IPS-NIHi7 (cell line): Measurements from ENCODE around the gene RNF141.

Source experiments
- DNase-seq: peaks from one replicate; pipeline ENCODE4 v3.0.0; 2012; ENCODE audit warnings: mixed read lengths; ENCODE audit errors: extremely low spot score

The RNF141 gene

DNA sequence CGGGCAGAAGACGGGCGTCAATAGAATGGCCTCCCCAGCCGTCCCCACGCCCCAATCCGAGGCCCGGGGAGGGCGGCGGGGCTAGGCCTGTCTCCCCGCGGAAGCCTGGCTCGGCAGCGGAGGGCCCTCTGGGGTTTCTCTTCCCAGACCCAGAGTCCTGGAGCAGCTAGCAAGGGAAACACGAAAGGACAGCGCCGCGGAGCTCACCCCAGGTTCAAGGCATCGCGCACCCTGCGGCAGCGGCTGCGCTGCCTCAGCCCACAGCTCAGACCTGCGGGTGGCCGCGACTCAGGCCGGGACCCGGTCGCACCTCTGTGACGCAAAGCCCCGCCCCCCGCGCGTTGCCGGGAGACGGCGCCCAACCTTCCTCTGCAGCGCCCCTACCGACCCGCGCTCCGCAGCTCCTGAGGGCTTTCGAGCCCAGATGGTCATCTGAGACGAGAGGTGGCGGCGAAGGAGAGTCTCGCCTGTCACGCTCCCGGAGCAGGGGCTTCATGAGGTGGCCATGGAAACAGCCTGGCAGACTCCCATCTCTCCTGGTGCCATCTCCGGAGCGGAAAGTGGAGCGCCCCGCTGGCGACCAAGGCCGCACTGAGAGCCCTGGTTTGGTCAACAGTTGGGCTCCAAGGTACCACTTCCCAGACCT is at the start of gene RNF141:
RNF141 (minus strand) TSS at position 273 of the 646 bp plus-strand sequence. CDS start 7,029 bp downstream, outside the sequence.
- peak; percentile 99 for DNase-seq

- no peak for DNase-seq
Measured at GRCh38 chr11:10590218-10590915, 49.4 kb upstream of the RNF141 start.

GRCh38 chr11:10588904-10589303 is 47.9 kb upstream of the RNF141 start:
- DNase-seq: no peak

- DNase-seq: no peak
Measured at GRCh38 chr11:10587995-10588394, 47.0 kb upstream of the RNF141 start.

GRCh38 chr11:10587388-10587787 is 46.4 kb upstream of the RNF141 start:
- no peak for DNase-seq

- DNase-seq: no peak
Measured at GRCh38 chr11:10584071-10584501, 43.1 kb upstream of the RNF141 start.

GRCh38 chr11:10581481-10582019 is 40.6 kb upstream of the RNF141 start:
- DNase-seq: no peak

GRCh38 chr11:10580623-10581022 is 39.6 kb upstream of the RNF141 start:
- no peak for DNase-seq

DNA sequence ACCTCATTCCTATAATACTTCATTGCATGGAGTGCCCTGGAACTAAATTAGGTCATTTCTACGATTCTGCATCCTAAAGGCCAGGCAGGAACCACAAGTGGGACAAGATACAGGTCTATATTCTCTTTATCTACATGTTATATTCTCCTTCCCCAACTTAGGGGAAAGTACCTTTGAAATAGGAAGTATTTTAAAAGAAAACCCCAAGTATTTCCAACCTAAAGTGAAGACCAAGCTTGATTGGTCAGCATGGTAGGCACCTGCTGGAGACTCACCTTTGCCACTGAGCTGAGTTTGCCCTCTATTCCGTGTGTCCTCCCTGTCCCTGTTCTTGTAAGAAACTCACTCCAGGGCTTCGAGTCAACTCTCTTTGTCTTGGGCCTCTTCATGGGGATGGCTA is 38.7 kb upstream of the RNF141 start:
- DNase-seq: no peak

GRCh38 chr11:10576035-10576398 is 35.0 kb upstream of the RNF141 start:
- no peak for DNase-seq

- no peak for DNase-seq
Measured at GRCh38 chr11:10575346-10576034, 34.5 kb upstream of the RNF141 start.

GRCh38 chr11:10573556-10573955 is 32.6 kb upstream of the RNF141 start:
- no peak for DNase-seq

DNA sequence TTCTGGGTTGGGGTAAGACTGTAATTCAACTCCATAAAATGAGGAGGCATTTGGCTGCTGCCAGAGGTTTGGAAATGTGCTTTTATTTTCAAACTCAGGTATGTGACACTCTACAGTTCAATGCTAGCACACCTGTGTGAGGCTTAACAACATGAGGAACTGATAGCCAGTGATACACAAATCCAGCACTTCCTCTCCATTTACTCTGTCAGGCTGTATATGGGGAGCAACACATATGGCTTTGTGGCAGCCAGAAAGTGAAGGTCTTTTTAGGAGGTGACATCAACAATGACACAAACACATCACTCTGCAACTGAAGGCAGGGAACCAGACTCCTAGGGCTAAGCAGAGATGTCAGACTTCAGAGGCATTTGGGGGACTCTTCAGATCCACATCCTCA is 32.0 kb upstream of the RNF141 start:
- DNase-seq: no peak

- no peak for DNase-seq
Measured at GRCh38 chr11:10572533-10572932, 31.5 kb upstream of the RNF141 start.

DNA sequence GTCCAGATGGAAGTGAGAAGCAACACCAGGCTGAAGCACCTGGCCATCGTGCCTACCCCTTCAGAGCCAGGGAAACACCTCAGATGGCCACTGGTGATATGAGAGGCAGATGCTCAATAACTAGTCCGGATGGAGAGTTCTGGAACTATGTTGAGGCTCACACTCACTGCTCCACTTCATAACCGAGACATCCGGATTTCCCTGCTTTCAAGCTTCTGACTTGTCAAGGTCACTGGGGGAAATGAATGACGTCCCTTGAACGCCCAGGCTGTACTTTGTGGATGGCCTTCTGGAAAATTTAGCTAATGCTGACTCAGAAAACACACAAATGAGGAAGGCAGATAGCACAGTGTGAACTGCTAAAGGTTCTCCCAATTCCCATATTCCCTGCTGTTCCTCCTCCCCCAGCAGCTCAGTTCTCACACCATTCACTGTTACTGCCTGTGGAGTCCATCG is 27.5 kb upstream of the RNF141 start, which contains the start of gene LYVE1:
LYVE1 (minus strand) TSS at position 180 of the 456 bp plus-strand sequence; CDS start at position 47, 133 bp downstream.
- no peak for DNase-seq

GRCh38 chr11:10567446-10567845 is 26.5 kb upstream of the RNF141 start:
- no peak for DNase-seq

DNA sequence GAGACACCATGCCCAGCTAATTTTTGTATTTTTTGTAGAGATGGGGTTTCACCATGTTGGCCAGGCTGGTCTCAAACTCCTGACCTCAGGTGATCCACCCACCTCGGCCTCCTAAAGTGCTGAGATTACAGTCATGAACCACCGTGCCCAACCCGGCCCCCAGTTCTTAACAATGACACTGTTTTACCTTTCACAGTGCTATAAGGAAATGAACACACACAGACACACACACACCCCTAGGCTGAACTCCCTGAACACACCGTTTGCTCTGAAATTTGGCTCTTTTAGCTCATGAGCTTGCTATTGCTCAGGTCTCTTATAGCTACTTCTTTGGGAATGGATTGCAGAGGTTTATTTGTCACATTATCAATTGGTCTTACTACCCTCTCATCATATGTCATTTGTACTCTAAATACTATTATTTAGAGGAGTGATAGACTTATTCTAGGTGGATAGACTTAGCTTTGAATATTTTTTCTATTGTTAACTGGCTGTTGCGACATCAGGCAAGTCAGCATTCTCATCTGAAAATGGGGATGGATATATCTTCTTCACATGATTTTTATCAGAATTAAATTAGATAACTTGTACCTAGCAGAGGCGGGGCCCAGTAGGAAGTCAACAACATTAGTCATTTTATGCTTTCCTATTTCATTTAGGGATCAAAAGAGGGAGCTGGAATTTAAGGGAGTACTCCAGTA is 25.4 kb upstream of the RNF141 start:
- no peak for DNase-seq

- no peak for DNase-seq
Measured at GRCh38 chr11:10565493-10565892, 24.5 kb upstream of the RNF141 start.

DNA sequence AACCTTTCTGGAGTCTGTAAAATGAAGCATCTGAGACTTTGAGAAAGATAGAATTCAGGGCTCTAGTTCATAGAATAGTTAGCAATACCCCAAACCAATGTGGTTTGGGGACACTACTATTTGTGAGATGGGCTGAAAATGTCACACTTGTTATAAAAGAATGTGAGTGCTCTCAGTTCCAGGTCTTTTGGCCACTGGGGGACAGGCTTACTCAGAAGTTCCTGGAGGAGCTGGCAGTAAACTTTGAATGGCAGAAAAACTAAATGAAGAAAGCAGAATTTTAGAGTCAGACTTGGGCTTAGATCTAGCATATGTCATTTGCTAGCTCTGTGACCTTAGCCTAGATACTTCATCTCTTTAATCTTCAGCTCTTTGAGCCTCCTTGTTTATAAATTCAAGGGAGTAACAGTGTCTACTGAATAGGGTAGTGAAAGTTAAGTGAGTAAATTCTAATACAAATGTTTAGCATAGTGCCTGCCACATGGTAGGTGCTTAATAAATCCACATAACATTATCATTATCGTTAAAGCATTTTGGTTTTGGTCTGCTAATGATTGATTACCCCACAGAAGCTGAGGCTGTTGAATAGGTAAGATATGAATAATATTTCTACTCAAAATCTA is 23.8 kb upstream of the RNF141 start:
- no peak for DNase-seq

GRCh38 chr11:10564030-10564429 is 23.0 kb upstream of the RNF141 start:
- DNase-seq: no peak

- no peak for DNase-seq
Measured at GRCh38 chr11:10561947-10562346, 21.0 kb upstream of the RNF141 start.
